IgD-negative memory B cell (primary cell): Measurements from ENCODE around the gene SORL1. TPM values are rescaled to one million over a fixed set of nuclear protein-coding genes. Genes with fewer than 3 reads are reported as not detected.
"Not testable (repeated sequence)": the region's sequence is repeated elsewhere in the genome, so short reads cannot be mapped to it uniquely, and the experiment has no call there.

Experiments
- H3K27ac Mint-ChIP-seq, 3 donors: one replicate each; pipeline ENCODE4 v1.8.0; 2020 to 2022; ENCODE audit warnings: mild to moderate bottlenecking in 3 of 3, mixed read lengths in 3 of 3, moderate library complexity in 1 of 3
- H3K27me3 Mint-ChIP-seq: one replicate; pipeline ENCODE4 v1.8.0; 2021; ENCODE audit warnings: mixed read lengths
- H3K36me3 Mint-ChIP-seq: one replicate; pipeline ENCODE4 v1.8.0; 2020; ENCODE audit warnings: mild to moderate bottlenecking, mixed read lengths
- H3K4me1 Mint-ChIP-seq, 3 donors: one replicate each; pipeline ENCODE4 v1.8.0; 2020 to 2022; ENCODE audit warnings: mixed read lengths in 3 of 3, mild to moderate bottlenecking in 1 of 3
- H3K4me3 Mint-ChIP-seq, 4 donors: one replicate each; pipeline ENCODE4 v1.8.0; 2020 to 2022; ENCODE audit warnings: mild to moderate bottlenecking in 4 of 4, mixed read lengths in 4 of 4, moderate library complexity in 3 of 4
- H3K9me3 Mint-ChIP-seq, 3 donors: one replicate each; pipeline ENCODE4 v1.8.0; 2020 to 2021; ENCODE audit warnings: mixed read lengths in 3 of 3, mild to moderate bottlenecking in 1 of 3
- polyA plus RNA-seq: library from polyadenylated mRNA; unstranded; fragments of 300-500 nt; fragmentation: Illumina TruSeq; gene quantifications from one replicate; pipeline ENCODE4 v1.2.3, GENCODE V29; 2021

Gene SORL1, protein sequence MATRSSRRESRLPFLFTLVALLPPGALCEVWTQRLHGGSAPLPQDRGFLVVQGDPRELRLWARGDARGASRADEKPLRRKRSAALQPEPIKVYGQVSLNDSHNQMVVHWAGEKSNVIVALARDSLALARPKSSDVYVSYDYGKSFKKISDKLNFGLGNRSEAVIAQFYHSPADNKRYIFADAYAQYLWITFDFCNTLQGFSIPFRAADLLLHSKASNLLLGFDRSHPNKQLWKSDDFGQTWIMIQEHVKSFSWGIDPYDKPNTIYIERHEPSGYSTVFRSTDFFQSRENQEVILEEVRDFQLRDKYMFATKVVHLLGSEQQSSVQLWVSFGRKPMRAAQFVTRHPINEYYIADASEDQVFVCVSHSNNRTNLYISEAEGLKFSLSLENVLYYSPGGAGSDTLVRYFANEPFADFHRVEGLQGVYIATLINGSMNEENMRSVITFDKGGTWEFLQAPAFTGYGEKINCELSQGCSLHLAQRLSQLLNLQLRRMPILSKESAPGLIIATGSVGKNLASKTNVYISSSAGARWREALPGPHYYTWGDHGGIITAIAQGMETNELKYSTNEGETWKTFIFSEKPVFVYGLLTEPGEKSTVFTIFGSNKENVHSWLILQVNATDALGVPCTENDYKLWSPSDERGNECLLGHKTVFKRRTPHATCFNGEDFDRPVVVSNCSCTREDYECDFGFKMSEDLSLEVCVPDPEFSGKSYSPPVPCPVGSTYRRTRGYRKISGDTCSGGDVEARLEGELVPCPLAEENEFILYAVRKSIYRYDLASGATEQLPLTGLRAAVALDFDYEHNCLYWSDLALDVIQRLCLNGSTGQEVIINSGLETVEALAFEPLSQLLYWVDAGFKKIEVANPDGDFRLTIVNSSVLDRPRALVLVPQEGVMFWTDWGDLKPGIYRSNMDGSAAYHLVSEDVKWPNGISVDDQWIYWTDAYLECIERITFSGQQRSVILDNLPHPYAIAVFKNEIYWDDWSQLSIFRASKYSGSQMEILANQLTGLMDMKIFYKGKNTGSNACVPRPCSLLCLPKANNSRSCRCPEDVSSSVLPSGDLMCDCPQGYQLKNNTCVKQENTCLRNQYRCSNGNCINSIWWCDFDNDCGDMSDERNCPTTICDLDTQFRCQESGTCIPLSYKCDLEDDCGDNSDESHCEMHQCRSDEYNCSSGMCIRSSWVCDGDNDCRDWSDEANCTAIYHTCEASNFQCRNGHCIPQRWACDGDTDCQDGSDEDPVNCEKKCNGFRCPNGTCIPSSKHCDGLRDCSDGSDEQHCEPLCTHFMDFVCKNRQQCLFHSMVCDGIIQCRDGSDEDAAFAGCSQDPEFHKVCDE (N-terminal part only)
- polyA plus RNA-seq, result 25.8 TPM

- peak within 1 kb of the TSS; percentile 91 to 94 (median 93) for H3K4me3 Mint-ChIP-seq
- peaks cover 19% of the 10 kb centered on the region for H3K27me3 Mint-ChIP-seq
- H3K4me1 Mint-ChIP-seq, result peaks cover 23 to 59% (median 42%) of the 10 kb centered on the region in 3 donors
- H3K9me3 Mint-ChIP-seq, result no peaks in the 10 kb centered on the region
- peaks cover 1% of the 10 kb centered on the region for H3K36me3 Mint-ChIP-seq
- peak within 1 kb of the TSS; percentile 89 to 96 (median 89) for H3K27ac Mint-ChIP-seq
Measured at GRCh38 chr11:121451986-121452608, at the start of gene SORL1. Gene SORL1, plus strand, starts transcription at chr11:121452314. Its CDS starts 18 bp downstream, at chr11:121452332.

DNA sequence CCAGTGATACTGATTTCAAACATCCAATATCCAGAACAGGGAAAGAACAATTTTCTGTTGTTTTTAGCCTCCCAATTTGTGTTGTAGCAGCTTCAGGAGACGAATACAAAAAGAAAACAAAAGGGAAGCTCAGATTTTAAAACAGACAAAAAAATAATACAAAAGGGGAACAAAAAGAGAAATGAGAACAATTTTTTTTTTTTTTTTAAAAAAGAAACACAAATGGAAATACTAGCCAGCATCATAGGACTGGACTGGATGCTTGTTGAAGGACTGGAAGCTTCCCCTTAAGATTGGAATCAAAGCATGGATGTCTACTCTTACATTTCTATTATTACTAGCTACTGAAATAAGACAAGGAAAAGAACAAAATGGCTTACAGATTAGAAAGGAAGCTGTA, 46.5 kb upstream of the SORL1 start:
- peaks cover 3 to 8% (median 5%) of the 10 kb centered on the region in 3 donors for H3K9me3 Mint-ChIP-seq
- peaks cover under 1% of the 10 kb centered on the region for H3K27me3 Mint-ChIP-seq
- H3K27ac Mint-ChIP-seq, result peak overlapping the region in 1 of 3 donors; percentile 80
- H3K4me1 Mint-ChIP-seq, result peaks cover 11 to 18% (median 16%) of the 10 kb centered on the region in 3 donors
- no peaks in the 10 kb centered on the region for H3K36me3 Mint-ChIP-seq
- peak overlapping the region in 1 of 4 donors; percentile 10 for H3K4me3 Mint-ChIP-seq

- Mint-ChIP-seq H3K4me1 (peaks cover 11 to 18% (median 16%) of the 10 kb centered on the region in 3 donors), H3K27ac (peak overlapping the region in 1 of 3 donors; percentile 80), H3K4me3 (no peak overlapping the region), H3K9me3 (peaks cover 2 to 4% (median 3%) of the 10 kb centered on the region in 3 donors), H3K36me3 (no peaks in the 10 kb centered on the region), H3K27me3 (peaks cover 5% of the 10 kb centered on the region)
Measured at GRCh38 chr11:121406291-121406690, 45.8 kb upstream of the SORL1 start.

DNA sequence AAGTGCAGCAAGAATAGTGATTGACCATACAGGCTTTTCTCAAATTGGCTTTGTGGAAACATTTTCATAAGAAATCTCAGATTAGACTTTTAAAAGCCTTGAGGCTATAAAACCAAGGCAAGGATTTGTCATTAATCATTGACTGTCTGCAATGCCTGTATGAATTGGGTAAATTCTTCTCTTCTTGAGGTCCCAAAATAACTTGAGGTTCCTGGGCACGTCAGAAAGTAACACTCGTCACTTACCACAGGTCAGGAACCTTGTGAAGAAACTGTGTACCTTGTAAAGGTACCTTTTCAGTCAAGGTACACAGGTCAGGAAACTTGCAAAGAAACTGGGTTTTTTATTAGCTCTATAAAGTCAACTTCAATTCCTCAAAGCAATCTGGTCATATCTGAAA, 43.3 kb upstream of the SORL1 start:
- no peak overlapping the region for H3K27ac Mint-ChIP-seq
- peaks cover 11 to 18% (median 16%) of the 10 kb centered on the region in 3 donors for H3K4me1 Mint-ChIP-seq
- H3K27me3 Mint-ChIP-seq, result peaks cover 7% of the 10 kb centered on the region
- no peaks in the 10 kb centered on the region for H3K36me3 Mint-ChIP-seq
- no peak overlapping the region for H3K4me3 Mint-ChIP-seq
- peaks cover 0 to 4% (median 0%) of the 10 kb centered on the region in 3 donors for H3K9me3 Mint-ChIP-seq

DNA sequence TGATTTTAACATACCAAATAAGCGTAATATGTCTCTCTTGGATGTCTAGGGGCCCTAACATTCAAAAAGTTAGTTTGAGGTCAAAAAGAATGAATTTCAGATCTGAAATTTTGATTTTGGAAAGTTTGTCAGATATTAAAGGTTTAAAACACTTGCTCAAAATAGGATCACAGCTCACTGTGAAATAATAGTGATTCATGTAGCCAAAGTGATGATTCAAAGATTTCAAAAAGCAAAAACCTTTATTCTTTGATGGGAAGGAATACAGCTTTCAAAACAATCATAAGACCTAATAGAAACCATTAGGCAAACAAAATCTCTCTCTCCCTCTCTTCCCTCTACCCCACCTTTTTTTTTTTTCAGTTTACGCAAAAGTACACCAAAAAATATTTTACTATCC, 42.1 kb upstream of the SORL1 start:
- H3K36me3 Mint-ChIP-seq, H3K27me3 Mint-ChIP-seq, H3K9me3 Mint-ChIP-seq, H3K27ac Mint-ChIP-seq, H3K4me3 Mint-ChIP-seq: not testable (repeated sequence)
- peaks cover 10 to 13% (median 13%) of the 10 kb centered on the region in 3 donors for H3K4me1 Mint-ChIP-seq

- H3K4me3 Mint-ChIP-seq, H3K36me3 Mint-ChIP-seq, H3K27me3 Mint-ChIP-seq, H3K9me3 Mint-ChIP-seq, H3K27ac Mint-ChIP-seq, H3K4me1 Mint-ChIP-seq: not testable (repeated sequence)
Measured at GRCh38 chr11:121411330-121411729, 40.8 kb upstream of the SORL1 start.

DNA sequence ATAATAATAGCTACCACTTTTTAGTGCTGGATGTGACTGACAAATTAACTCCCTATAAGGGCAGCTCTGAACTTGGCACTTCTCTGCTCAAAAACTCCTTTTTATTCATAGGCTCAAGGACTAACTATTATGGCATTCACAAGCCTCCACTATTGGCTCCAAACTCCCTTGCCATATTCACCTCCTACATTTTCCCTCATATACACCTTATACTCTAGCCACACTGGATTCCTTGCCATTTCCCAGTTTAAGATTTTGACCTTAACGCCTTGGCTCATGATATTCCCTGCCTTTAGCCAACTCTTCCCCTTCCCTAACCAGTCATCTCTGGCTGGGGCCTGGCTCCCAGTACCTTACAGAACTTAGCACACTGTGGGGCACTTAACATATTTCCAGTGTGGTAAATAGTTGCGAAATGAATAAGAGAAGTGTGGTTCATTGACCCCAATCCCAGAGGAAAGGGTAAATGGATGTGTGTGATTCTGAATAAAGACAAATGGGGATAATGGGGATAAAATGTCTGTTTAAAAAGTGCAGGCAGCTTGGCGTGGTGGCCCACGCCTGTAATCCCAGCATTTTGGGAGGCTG, 40.0 kb upstream of the SORL1 start:
- Mint-ChIP-seq H3K27ac (no peak overlapping the region), H3K4me1 (peaks cover 1 to 4% (median 2%) of the 10 kb centered on the region in 3 donors), H3K36me3 (peaks cover 2% of the 10 kb centered on the region), H3K9me3 (no peaks in the 10 kb centered on the region), H3K4me3 (no peak overlapping the region), H3K27me3 (peaks cover 7% of the 10 kb centered on the region)

DNA sequence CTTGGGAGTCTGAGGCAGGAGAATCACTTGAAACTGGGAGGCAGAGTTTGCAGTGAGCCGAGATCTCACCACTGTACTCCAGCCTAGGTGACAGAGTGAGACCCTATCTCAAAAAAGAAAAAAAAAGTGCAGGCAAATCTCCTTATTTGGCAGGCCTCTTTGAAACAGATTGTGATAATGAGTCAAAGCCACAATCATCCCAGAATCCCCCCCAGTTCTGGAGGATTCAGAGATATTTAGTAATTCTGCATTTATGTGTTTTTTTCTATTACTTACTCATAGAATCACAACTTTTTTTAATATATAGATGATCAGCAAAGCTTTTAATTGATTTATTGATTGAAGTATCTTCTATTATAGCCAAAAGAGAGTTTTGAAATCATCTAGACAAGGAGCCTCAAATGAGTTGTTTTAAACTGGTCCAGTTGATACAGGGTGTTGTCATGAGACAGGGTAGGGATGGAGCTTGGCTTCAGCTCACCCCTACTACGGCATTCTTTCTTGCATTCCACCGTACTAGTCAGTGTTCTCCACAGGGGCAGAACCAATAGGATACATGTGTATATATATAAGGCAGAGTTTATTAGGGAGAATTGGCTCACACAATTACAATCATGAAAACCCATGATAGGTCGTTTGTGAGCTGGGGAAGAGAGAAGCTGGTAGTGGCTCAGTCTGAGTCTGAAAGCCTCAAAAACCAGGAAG, 39.3 kb upstream of the SORL1 start:
- Mint-ChIP-seq H3K27me3 (peaks cover 7% of the 10 kb centered on the region), H3K9me3 (no peaks in the 10 kb centered on the region), H3K4me3 (no peak overlapping the region), H3K27ac (no peak overlapping the region), H3K36me3 (peaks cover 2% of the 10 kb centered on the region), H3K4me1 (peaks cover 3 to 6% (median 4%) of the 10 kb centered on the region in 3 donors)

GRCh38 chr11:121414141-121414913, 37.8 kb upstream of the SORL1 start:
- H3K9me3 Mint-ChIP-seq, result no peaks in the 10 kb centered on the region
- no peak overlapping the region for H3K27ac Mint-ChIP-seq
- no peak overlapping the region for H3K4me3 Mint-ChIP-seq
- peaks cover 5 to 10% (median 8%) of the 10 kb centered on the region in 3 donors for H3K4me1 Mint-ChIP-seq
- peaks cover 2% of the 10 kb centered on the region for H3K36me3 Mint-ChIP-seq
- peaks cover 7% of the 10 kb centered on the region for H3K27me3 Mint-ChIP-seq

- peaks cover 2% of the 10 kb centered on the region for H3K36me3 Mint-ChIP-seq
- no peak overlapping the region for H3K4me3 Mint-ChIP-seq
- no peak overlapping the region for H3K27ac Mint-ChIP-seq
- peaks cover 5% of the 10 kb centered on the region for H3K27me3 Mint-ChIP-seq
- H3K9me3 Mint-ChIP-seq, result no peaks in the 10 kb centered on the region
- H3K4me1 Mint-ChIP-seq, result peaks cover 5 to 10% (median 8%) of the 10 kb centered on the region in 3 donors
Measured at GRCh38 chr11:121415856-121416255, 36.3 kb upstream of the SORL1 start.

DNA sequence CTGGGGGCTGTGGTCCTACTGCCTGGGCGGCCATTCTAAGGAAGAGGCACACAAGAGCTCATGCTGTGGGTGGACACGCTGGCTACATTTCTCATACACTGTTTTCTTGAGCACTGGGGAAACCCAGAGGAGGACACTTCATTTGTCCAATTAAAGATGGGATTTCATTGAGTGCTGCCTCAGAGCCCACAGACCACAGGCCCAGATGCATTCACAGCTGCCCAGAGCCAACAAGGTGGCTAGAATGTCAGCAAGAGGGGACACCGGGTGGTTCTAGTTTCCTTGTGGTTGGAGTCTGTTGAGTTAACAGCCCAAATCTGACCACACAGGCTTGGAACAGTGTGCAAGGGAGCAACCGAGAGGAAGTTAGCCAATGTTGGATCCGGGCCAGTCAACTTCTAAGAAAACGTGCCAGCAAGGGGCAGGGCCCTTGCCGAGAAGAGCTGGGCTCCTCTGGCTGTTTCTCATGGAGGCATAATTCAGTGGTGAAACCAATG, 35.0 kb upstream of the SORL1 start:
- peaks cover 2% of the 10 kb centered on the region for H3K27me3 Mint-ChIP-seq
- peaks cover 2% of the 10 kb centered on the region for H3K36me3 Mint-ChIP-seq
- no peak overlapping the region for H3K4me3 Mint-ChIP-seq
- H3K4me1 Mint-ChIP-seq, result peaks cover 9 to 17% (median 13%) of the 10 kb centered on the region in 3 donors
- peak overlapping the region in 1 of 3 donors; percentile 66 for H3K27ac Mint-ChIP-seq
- H3K9me3 Mint-ChIP-seq, result no peaks in the 10 kb centered on the region

GRCh38 chr11:121417607-121418006, 34.5 kb upstream of the SORL1 start:
- H3K4me1 Mint-ChIP-seq, result peaks cover 11 to 21% (median 17%) of the 10 kb centered on the region in 3 donors

More at GRCh38 chr11:121417607-121418006, 34.5 kb upstream of the SORL1 start:
- no peak overlapping the region for H3K4me3 Mint-ChIP-seq
- H3K36me3 Mint-ChIP-seq, result peaks cover 2% of the 10 kb centered on the region
- peak overlapping the region in 1 of 3 donors; percentile 66 for H3K27ac Mint-ChIP-seq
- no peaks in the 10 kb centered on the region for H3K9me3 Mint-ChIP-seq
- H3K27me3 Mint-ChIP-seq, result peaks cover 2% of the 10 kb centered on the region
